GM11168 (cell line): ENCODE measurements around the gene KCNC4.

ENCODE experiments used
- in situ Hi-C: fragments of 300-500 bp; cut with MboI; formaldehyde crosslinking; loops from one replicate; pipeline ENCODE4 v1.12.0; 2022; ENCODE audit warnings: low sequenced_read_pairs; ENCODE audit not compliant: unreplicated experiment

Gene KCNC4

DNA sequence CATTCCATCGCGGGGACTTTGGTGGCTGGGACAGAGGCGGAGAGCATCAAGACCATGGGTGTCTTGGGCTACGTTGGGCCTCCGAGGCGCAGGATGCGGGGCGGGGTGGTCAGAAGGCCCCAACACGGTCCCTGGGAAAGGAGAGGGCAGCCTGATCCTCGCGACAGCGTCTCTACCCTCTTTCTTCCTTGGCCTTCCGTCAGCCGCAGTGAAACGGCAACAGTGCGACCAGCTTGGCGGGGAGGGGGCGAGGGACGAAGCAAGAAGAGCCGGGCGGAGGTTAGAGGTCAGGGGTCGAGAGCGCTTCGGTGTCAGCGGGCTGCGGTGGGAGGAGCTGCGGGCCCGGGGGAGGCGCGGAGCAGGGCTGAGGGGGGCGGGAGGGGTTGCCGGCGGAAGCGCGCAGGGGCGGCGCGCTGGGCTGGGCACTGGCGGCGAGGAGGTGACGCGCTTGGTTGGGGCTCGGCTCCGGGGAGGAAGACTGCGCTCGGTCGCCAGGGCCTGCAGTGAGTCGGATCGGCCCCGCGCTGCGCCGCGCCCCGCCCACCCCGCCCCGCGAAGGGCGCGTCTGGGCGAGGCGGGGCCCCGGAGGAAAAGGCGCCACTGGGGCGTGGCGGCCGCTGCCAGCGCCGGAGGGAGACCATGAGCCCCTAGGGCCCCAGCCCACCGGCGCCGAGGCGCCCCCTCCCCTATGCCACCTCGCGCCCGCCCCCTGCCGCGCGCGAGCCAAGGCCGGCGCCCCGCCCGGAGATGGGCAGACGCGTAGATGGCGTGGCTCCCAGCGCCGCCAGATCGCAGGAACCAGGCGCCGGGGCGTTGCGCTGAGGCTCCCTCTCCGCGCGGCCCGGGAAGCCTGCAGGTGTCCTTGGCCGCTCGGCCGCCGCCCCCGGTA is at the start of gene KCNC4:
Gene KCNC4, plus strand, starts transcription at position 600 of the 889 bp plus-strand sequence. CDS start 1,186 bp downstream, outside the sequence.
- in situ Hi-C loops: loop anchor here (5.0 kb wide), 1 partner anchor 97 kb away; no protein-coding TSS in a partner anchor

DNA sequence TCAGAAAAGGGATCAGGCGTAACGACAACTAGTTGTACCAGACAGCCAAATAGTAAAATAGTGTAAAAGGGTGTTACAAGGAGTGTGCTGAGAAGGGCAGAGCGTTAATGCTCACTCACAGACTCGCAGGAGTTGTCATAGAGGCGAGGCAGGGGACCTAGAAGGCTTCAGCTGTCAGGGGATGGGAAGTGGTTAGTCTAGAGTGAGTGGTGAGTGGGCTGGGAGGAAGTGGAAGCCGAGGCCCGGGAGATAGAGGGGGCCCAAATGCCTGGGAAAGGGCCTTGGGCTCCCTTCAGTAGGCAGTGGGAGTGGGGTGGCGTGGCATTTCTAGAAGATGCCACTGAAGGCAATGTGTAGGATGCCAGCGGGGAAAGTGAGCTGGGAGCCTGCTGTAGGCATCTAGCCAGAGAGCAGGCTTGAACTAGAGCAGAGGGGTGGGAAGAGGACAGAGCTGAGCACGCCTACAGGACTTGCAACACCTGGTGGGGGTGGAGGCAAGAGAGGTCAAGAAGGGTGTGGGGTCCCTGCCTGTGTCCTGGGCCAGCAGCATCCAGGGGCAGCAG is 49.5 kb upstream of the KCNC4 start:
- in situ Hi-C loops: no loop called here

DNA sequence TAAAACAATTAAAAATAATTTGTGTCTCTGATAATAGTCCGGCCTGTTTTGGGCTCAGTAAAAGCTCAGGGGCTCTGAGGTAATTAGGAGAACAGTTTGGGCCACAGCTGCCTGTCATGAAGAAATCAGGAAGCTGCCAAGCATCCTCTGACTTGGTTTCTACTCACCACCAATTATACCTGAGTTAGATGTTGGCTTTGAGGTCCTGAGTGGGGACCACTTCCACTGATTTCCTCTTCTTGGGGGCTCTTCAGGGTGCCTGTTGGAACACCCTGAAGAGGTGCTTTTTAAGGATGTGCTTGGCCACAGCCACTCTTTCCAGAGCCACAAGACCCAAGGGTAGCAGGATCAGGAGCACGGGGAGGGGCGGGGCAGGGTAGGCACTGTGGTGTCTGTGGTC is 48.9 kb upstream of the KCNC4 start:
- in situ Hi-C loops: no loop called here

DNA sequence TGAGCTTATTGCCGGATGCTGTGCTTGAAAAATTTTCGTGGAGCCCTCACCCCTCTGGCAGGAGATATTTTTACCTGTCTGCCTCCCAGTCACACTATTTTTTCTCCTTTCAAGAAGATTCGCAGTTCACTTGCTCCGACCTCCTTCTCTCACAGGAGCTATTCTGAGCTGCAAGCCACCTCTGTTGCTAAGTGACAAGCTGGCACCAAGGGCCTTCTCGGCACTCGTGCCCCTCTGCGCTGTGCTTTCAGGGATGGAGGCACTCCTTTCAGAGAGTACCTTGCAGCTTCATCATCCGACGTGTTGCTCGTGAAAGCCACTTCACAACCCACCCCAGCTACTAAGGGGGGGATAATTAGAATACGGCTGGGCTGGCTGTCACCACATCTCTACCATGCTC is 48.3 kb upstream of the KCNC4 start:
- in situ Hi-C loops: no loop called here

DNA sequence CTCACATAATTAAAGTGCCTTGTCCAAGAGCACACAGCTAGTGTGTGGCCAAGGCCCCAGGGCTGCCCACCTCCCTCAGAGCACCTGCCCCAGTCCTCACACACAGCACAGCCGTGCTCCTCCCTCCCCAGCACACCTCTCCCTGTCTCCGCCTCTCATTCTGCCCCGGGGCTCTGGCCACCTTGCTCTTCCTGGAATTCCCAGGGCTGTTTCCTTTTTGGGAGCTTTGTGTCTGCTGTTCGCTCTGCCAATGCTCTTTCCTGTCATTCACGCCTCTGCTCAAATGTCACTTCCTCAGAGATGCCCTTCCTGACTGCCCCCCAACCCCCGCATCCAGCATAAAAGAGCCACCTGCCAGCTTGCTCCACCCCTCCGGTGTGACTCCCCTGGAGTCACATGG is 46.5 kb upstream of the KCNC4 start:
- in situ Hi-C loops: no loop called here

DNA sequence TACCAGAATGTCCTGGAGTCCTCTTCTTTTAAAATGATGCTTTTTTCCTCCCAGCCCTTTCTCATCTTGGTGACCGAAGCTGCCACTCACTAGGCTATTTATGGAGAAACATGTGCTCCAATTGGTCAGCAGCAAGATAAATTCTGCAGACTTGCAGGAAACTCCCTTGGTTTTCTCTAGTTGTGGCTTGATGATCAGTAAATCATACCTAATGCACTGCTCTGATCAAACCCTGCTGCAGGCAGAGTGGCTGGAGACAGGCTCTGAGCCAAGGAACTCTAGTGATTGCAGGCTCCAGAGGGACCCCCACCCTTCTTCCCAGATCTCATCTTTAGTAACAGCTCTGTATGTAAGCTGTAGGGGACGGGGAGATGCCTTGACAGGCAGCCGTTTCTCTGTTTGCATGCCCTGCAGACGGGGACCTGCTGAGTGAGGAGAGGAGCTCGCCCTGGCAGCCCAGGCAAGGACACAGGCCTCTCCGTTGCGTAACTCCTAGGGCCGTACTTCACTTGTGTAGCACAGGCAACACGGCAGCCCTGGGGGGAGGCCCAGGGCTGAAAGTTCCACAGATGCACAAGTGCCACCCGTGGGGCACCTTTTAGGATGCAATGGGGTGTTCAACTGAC is 45.3 kb upstream of the KCNC4 start:
- in situ Hi-C loops: no loop called here

DNA sequence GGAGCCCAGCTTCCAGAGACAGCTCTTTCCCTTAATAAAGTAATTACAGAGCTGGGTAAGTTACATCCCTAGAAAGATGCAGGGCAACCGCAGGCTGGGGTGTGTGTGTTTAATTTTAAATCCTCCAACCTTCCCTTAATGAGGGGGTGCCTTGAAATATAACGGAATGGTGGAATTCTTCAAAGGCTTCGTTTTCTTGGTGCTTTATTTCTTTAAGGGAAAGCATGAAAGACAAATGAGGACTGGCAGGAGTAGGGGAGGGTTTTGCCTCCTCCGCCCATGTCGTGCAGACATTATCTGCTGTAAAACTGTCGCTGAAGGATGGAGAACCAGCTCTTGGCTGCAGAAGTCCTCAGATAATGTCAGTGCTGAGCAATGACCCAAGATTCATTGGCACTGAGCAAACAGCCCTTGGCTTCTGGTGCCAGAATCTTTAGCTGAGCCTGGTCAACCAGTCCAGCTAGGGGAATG is 44.3 kb upstream of the KCNC4 start:
- in situ Hi-C loops: no loop called here

DNA sequence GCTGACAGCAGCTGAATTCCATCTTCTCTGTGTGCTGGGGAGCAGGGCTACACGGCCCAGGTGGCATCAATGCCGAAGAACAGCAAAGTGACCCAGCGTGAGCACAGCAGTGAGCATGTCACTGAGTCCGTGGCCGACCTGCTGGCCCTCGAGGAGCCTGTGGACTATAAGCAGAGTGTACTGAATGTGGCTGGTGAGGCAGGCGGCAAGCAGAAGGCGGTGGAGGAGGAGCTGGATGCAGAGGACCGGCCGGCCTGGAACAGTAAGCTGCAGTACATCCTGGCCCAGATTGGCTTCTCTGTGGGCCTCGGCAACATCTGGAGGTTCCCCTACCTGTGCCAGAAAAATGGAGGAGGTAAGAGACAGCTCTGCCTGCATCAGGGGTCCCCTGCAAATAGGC is 43.3 kb upstream of the KCNC4 start:
- in situ Hi-C loops: no loop called here

DNA sequence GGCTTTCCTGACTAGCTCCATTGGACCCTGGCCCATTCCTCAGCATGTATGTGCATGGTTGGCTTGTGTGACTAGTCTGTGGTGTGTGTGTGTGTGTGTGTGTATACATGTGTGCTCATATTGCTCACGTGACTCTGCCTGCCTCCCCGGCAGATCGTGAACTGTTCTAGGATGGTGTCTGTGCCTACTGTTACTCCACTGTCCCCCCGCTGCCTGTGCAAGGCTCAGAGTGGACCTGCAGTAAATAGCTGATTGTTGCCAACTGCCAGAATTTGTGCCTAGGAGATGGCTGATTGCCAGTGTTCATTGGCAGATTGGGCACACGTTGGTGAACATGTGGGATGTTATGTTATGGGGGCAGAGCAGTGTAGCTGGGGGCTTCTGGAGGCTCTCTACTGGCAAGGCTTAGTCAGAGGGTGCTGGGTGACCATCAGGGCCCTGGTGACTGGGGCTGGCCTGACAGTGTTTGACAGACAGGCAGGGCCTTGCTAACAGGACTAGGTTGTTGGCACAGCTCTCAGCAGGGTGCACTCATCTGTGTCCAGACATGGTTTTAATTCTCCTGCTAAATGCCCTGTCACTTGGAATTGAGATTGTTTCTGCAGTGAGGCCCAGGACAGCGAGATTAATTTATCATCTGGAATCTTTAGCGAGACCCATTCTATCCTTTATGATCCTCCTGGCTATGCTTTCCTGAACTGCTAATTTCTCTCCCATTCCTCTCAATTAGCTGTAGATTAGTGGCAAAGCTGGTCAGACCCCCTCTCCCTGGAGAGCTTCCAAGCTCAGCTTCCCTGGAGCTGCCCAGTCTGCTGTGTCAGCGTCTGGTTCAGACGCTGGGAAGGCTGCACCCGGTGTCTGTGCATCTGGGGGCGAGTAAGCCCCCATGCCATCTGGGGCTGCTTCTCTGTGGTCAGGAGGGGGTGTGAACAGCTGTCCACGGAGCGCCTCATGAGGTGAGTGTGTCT is 39.1 kb upstream of the KCNC4 start:
- in situ Hi-C loops: no loop called here

DNA sequence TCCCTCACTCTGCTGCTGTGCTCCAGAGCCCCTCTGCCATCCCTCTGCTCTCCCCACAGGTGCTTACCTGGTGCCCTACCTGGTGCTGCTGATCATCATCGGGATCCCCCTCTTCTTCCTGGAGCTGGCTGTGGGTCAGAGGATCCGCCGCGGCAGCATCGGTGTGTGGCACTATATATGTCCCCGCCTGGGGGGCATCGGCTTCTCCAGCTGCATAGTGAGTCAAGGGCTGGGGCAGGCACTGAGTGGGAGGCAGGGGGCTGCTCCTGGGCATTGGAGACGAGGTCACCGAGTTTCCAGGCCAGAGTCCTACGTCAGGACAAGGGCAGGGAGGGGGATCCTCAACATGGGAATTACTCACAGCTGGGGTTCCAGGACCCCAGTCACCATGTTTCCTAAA is 38.1 kb upstream of the KCNC4 start:
- in situ Hi-C loops: no loop called here

DNA sequence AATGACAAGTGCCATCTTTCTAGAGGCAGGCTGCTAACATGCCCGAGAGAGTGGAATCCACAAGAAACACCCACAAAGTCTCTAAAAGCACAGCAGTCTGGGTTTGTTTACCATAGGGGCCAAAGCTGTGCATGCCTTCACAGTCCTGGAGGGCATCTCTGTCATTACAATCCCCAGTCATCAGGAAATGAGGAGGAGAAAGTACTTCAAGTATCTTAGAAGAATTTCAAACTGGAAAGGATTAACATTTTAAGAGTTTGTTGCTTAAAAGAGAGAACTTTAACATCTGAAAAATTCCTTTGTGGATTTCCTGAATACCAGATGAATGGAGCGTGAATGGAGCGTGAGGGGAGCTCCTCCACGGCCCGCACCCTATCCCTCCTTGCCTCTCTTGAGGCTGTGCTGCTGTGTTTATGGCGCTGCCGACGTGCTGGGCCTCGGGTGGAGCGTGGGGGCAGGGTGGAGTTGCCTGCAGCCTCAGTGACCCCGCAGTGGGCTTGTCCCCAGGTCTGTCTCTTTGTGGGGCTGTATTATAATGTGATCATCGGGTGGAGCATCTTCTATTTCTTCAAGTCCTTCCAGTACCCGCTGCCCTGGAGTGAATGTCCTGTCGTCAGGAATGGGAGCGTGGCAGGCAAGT is 36.5 kb upstream of the KCNC4 start:
- in situ Hi-C loops: no loop called here

DNA sequence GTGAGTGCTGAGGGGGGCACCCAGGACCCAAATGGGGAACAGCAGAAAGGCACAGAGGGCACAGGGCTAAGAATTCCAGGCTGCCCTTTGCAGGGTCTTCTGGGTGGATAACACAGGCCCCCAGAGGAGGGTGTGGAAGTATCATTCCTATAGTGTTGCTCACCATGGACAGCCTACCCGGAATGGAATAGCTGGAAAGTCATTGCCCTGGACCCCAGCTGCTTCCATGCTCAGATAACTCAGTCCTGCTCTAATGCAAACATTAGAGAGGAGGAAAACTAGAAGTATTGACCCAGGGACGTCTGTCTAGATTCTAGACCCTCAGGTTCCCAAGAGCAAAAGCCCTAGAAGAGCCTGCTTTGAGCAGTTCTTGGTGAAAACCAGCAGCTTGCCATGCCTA is 35.2 kb upstream of the KCNC4 start:
- in situ Hi-C loops: no loop called here

DNA sequence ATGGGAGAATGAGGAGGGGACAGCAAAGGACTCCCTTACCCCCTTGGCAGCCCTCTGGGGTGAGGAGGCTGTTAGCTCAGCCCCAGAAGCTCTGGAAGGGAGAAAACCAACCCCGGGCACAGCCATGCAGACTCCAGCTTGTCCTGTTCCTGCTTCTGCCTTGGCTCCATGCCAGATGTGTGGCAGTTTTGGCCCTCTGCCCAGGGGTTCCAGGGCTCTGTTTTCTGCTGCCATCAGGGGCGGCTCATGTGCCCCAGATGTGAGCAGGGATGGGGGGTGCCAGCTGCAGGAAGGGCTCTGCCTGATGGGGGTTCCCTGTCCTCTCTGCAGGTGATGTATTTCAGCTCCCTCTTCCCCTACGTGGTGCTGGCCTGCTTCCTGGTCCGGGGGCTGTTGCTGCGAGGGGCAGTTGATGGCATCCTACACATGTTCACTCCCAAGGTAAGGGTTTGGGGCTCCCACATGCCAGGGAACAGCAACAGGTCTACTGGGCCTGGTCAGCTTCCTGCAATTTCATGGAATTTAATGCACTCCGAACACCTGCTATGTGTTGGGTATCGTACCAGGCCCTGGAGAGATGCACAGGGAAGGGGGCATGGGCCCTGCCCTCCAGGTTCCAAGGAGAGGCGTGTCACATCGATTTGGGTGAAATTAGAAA is 33.7 kb upstream of the KCNC4 start:
- in situ Hi-C loops: no loop called here

DNA sequence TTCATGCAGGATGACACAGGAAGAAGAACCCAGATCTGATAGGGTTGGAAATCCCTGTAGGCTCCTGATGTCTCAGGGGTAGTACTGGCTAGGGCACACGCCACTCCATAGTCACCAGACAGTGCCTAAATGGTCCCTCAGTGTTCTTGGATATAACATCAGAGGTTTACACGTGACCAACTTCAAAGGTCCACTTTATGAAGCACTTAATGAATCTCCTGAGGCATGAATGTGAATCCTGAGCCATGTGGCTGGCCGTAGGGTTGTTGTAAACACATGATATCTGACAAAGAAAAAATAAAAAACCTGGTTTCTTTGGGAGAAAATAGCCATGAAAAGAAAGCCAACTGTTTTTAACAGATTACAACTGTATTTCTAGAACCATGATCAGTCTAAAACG is 32.3 kb upstream of the KCNC4 start:
- in situ Hi-C loops: no loop called here

DNA sequence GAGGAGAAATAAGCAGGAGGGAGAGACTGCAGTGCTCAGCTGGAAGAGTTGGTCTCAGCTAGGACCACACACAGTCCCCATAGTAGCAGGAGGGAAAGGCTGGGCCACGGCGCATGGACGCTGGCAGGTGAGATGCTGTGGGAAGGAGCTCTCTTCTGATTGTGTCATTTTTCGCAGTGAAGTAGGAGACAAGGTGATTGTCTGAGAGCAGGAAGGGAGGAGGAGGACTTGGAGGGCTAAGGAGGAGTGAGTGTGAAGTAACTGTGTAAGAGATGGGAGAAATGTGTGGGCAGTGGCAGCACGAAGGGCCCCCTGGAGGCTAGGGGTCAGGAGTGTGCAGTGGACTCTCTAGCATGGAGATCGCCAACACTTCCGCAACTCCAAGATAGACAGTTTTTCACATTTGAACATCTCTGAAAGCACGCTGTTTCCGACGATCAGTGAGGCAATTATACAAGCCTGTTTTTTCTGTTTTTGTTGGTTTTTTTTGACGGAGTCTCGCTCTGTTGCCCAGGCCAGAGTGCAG is 26.4 kb upstream of the KCNC4 start:
- in situ Hi-C loops: no loop called here

DNA sequence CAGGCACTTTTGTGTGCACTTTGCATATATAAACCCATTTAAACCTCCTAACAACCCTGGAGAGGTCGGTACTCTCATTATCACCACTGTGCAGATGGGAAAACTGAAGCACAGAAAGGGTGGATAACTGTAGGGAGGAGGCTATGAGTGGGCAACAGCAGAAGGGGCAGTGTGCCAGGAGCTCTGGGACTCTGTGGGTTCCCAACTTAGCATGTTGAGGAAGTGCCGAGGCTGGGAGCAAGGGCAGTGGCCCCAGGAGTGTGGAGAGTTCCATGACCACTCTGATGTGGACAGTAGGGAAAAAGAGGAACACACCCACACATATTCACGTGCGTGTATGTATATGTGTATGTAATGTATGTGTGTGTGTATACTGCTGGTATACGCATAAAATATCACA is 25.7 kb upstream of the KCNC4 start:
- in situ Hi-C loops: no loop called here

DNA sequence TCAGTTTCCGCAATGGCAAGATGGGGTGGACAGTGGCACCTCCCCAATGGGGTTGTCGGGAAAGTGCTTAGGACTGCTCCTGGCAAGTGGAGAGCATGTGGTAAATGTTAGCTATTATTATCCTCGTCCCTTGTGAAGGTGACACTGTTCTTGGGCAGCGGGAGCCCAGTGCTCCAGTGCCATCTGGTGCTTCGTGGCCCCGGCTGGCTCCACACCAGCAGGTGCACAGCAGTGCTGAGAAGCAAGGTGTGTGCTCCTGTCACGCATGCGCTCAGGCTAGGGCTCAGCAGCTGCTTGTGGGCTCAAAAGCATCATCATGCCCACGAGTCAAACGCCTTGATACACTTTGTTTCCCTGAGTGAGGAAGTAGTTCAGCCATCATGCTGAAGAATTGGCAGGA is 24.9 kb upstream of the KCNC4 start:
- in situ Hi-C loops: no loop called here

DNA sequence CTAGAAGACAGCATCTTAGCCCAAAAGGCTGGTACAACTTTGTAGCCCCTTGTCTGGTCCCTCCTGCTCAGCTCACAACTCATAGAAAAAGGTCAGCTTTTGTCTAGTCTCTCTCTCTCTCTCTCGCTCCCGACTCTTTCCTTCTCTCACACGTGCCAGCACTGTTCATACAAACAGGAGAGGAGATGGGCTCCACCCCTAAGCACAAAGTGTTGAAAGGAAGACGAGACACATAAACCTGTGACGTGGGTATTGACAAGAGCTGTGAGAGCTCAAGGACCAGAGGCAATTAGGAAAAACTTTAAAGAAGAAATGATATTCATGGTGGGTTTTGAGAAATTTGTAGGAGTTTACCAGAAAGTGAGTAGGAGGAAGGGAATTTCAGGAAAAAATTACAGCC is 23.6 kb upstream of the KCNC4 start:
- in situ Hi-C loops: no loop called here
